Skeletal muscle satellite cell (primary cell): ENCODE results near the gene PTCD2.
A peak's percentile ranks its signal among the peaks of the same experiment; 100 is the strongest.

Experiments used
- H3K27me3 ChIP-seq: 2 replicates; pipeline ENCODE4 v1.7.0; 2013; ENCODE audit warnings: low read length; ENCODE audit not compliant: control insufficient read depth, insufficient read depth
- H3K36me3 ChIP-seq: 2 replicates; pipeline ENCODE4 v1.7.0; 2013; ENCODE audit warnings: mild to moderate bottlenecking, control low read depth, low read length; ENCODE audit not compliant: insufficient read depth
- H3K4me1 ChIP-seq: 2 replicates; pipeline ENCODE4 v1.7.0; 2013; ENCODE audit warnings: low read length; ENCODE audit not compliant: control insufficient read depth, insufficient read depth
- H3K4me2 ChIP-seq: 2 replicates; pipeline ENCODE4 v1.7.0; 2013; ENCODE audit warnings: mild to moderate bottlenecking, low read length
- H3K4me3 ChIP-seq: 2 replicates; pipeline ENCODE4 v1.7.0; 2013; ENCODE audit warnings: low read length
- H3K9ac ChIP-seq: 2 replicates; pipeline ENCODE4 v1.7.0; 2013; ENCODE audit warnings: mild to moderate bottlenecking, low read depth, low read length, moderate library complexity
- H3K9me3 ChIP-seq: replicated peaks from 2 replicates; pipeline ENCODE4 v1.7.0; 2013; ENCODE audit warnings: mild to moderate bottlenecking, control low read depth, low read length

Gene PTCD2

DNA sequence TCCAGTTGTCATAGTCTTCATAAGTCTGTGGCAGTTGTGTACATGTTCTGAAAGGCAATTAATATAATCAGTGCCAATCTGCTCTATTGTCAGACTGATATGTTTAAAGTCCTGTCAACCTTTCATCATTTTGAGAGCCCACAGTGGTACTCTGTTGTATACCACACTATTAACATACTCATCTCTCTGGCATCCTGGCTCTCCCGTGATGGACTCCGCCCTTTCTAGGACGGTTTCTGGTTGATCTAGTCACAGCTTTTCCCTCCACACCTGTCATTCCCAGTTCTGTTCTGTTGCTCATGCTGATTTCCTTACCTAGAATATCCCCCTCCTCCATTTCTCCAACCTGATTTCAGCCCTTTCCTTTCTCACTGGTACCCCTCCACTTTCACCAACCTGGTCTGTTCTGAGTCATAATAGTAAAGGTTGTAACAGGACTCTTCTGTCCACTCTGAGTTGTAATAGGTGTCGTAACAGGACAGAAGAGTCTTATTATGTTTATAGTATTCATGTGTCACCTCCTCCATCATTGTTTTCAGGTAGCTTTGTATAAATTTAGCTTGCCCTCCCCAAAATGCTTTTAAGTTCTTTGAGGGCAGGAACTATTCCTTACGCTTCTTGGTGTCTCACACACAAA, 4.1 kb downstream of the PTCD2 start:
- no peaks in the 10 kb centered on the region for H3K27me3 ChIP-seq
- peaks cover 37% of the 10 kb centered on the region for H3K36me3 ChIP-seq
- no peak overlapping the region for H3K4me2 ChIP-seq
- no peaks in the 10 kb centered on the region for H3K9me3 ChIP-seq
- no peak overlapping the region for H3K9ac ChIP-seq
- H3K4me3 ChIP-seq, result no peak overlapping the region
- peaks cover 28% of the 10 kb centered on the region for H3K4me1 ChIP-seq

DNA sequence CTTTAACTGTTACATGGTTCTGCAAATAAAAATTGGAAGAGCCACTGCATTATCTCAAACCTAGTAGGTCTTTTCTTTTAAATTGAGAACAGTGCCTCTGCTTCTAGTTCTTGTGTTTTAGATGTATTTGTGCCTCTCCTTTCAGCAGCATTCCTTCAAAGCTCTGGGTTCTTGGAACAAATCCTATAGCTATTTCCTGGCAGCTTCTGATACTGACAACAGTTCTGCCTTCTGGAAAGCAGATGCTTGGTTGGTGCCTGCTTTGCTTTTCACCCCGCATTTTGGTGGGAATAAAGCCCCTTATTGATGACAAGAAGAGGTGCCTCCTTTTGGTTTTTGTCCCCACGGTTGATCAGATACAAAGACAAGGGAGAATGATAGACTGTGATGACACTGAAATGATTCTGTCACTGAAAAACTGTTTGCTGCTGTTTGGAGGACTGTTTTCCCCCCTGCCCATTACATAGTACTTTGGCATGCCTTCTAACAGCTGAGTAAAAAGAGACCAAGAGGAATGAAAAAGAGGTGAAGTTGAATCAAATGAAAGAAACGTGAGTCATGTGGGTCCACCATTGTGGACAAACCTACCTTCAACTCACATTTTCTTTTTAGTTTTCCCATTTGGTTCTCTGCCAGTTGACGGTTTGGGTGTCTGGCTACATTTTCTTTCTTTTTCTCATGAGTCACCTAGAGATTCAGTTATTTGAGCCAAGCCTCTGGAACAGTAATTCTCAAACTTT, 5.6 kb downstream of the PTCD2 start:
- peaks cover 40% of the 10 kb centered on the region for H3K36me3 ChIP-seq
- no peaks in the 10 kb centered on the region for H3K27me3 ChIP-seq
- no peak overlapping the region for H3K4me3 ChIP-seq
- H3K9ac ChIP-seq, result no peak overlapping the region
- H3K4me2 ChIP-seq, result peak overlapping the region; percentile 19
- peaks cover 28% of the 10 kb centered on the region for H3K4me1 ChIP-seq
- H3K9me3 ChIP-seq, result no peaks in the 10 kb centered on the region

DNA sequence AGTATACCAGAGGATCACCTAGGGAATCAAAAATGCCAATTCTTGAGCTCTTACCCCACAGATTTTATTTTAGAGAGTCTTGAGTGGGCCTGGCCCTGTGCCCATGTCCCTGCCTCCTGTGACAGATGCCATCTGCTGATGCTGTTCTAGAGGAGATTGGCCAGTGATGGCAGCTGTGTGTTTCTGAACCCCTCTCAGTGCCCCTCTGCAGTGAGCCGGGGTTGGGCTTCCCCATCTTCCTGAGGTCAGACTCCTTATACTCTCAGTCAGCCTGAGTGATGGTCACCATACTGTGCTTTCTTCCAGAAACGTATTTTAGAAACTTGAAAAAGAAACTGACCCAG, 6.1 kb downstream of the PTCD2 start:
- peaks cover 24% of the 10 kb centered on the region for H3K4me1 ChIP-seq
- H3K9ac ChIP-seq, result no peak overlapping the region
- H3K4me2 ChIP-seq, result peak overlapping the region; percentile 19
- no peaks in the 10 kb centered on the region for H3K9me3 ChIP-seq
- H3K4me3 ChIP-seq, result no peak overlapping the region
- H3K27me3 ChIP-seq, result no peaks in the 10 kb centered on the region
- peaks cover 40% of the 10 kb centered on the region for H3K36me3 ChIP-seq

DNA sequence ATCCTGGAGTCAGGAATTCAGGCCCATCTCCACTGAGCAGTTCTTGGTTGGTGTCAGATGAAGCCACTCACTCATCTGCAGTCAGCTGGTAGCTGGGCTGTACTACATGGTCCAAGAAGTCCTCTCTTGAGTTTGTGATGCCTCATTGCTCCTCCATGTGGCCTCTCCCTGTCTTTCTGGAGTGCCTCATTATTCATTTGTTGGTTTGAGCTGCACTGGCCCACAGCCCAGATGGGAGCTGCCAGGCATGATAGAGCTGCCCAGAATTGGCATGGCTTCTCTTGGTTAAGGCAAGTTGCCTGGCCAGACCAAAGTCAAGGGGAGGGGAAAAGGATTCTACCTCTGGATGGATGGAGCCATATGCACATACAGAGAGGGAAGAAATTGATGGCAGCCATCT, 8.0 kb downstream of the PTCD2 start:
- no peaks in the 10 kb centered on the region for H3K9me3 ChIP-seq
- no peak overlapping the region for H3K9ac ChIP-seq
- H3K4me3 ChIP-seq, result no peak overlapping the region
- H3K36me3 ChIP-seq, result peaks cover 46% of the 10 kb centered on the region
- H3K4me2 ChIP-seq, result no peak overlapping the region
- H3K4me1 ChIP-seq, result peaks cover 23% of the 10 kb centered on the region
- no peaks in the 10 kb centered on the region for H3K27me3 ChIP-seq

DNA sequence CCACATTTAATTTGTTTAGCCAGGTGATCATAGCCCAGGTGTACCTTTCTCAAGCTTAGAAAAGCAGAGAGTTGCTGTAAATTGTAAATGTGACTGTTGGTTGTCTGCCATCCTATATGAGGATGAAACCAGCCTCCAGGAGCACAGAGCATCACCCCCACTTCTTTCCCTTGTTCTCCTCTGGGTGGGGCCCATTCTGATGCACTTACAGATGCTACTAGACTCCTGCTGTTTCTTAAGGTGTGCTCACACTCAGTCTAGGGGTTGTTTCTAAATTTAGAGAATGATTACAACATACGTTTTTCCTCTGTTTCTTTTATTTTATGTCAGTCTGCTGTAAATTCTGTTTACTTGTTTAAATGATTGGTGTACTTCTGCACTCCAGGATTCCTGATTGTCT, 10.5 kb downstream of the PTCD2 start:
- Histone ChIP-seq H3K4me3 (no peak overlapping the region), H3K4me2 (no peak overlapping the region), H3K4me1 (peaks cover 11% of the 10 kb centered on the region), H3K9ac (no peak overlapping the region), H3K36me3 (peaks cover 40% of the 10 kb centered on the region), H3K27me3 (no peaks in the 10 kb centered on the region), H3K9me3 (no peaks in the 10 kb centered on the region)

DNA sequence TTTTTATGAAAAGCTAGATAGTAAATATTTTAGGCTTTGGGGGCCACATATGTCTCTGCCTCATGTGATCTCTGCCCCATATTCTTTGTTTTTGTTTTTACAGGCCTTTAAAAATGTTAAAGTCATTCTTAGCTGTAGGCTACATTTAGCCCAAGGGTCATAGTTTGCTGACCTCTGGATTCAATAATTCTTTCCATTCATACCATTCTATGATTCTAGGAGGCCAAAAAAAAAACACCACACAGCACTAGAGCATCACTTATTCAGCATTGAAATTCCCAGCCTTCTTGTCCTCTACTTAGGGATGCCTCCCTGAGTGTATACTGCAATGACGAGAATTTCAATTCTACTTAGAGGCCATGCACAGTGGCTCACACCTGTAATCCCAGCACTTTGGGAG, 17.0 kb downstream of the PTCD2 start:
- Histone ChIP-seq H3K9me3 (no peaks in the 10 kb centered on the region), H3K9ac (no peak overlapping the region), H3K36me3 (peaks cover 47% of the 10 kb centered on the region), H3K4me1 (no peaks in the 10 kb centered on the region), H3K4me3 (no peak overlapping the region), H3K4me2 (no peak overlapping the region), H3K27me3 (no peaks in the 10 kb centered on the region)

DNA sequence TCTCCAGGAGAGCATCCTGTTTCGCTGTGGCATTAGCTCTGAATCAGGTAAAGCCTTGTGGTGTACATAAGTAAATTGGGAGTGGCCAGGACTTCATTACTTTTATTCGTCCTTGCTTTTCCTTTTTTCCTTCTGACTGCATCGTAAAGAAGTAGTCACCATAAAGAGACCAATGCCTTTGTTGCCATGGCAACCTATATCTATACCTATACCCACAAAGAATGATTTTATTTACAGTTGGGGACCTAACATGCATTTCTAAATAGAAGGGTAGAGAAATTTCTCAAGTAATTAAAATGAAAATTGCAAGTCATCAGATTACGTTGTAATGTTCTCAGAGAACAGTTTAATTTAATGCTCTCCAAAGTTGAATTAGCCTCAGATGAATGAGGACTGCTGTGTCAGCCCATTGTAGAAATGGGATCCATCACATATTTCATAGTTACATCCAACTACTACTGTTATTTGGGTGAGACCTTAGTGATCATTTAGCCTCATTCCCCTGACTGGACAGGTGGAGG, 18.6 kb downstream of the PTCD2 start:
- no peak overlapping the region for H3K4me2 ChIP-seq
- H3K36me3 ChIP-seq, result peaks cover 48% of the 10 kb centered on the region
- no peak overlapping the region for H3K9ac ChIP-seq
- H3K27me3 ChIP-seq, result no peaks in the 10 kb centered on the region
- H3K4me3 ChIP-seq, result no peak overlapping the region
- no peaks in the 10 kb centered on the region for H3K4me1 ChIP-seq
- H3K9me3 ChIP-seq, result no peaks in the 10 kb centered on the region

DNA sequence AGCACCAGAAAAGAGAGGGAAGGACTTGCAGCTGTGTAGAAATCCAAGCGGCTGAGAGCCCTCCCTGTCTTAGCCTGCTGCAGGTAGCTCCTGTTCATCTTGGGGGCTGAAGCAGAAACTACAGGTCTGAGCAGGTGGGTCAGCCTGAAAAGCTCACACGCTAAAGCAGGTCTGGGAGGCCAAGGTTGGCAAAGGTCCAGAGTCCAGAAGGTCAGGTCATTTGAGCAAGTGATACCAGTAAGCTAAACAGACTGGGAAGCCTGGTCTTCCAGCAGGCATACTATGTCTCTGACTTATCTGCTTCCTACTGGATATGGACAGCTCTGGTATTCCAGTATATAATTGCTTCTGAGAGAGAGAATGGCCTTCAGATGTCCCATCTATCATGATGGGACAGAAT, 26.2 kb downstream of the PTCD2 start:
- Histone ChIP-seq H3K36me3 (peaks cover 20% of the 10 kb centered on the region), H3K4me3 (no peak overlapping the region), H3K27me3 (no peaks in the 10 kb centered on the region), H3K4me1 (peaks cover 15% of the 10 kb centered on the region), H3K4me2 (no peak overlapping the region), H3K9me3 (no peaks in the 10 kb centered on the region), H3K9ac (no peak overlapping the region)

DNA sequence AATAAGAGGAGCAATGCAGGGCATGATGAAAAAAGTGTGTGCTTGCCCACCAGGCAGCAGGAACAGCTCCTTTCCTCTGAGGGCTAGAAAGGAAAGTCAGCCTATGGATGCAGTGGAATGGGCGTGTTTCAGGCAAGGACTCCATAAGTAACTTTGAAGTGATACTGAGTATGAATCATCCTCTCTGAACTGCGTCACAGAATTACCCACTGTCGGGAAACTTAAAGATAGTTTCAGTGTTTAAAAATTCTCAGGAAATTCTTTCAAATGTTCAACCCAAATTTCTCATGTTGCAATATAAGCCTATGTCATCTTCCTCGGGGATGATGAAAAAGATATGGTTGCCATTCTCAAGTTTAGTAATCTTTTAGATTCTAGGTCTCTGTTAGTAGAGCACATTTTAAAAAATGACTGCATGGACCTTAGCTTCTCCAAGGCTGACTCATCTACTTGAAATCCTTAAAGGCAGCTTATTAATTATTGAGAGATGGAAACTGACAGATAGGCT, 27.7 kb downstream of the PTCD2 start:
- Histone ChIP-seq H3K4me3 (no peak overlapping the region), H3K36me3 (peaks cover 13% of the 10 kb centered on the region), H3K4me2 (peak overlapping the region; percentile 33), H3K9me3 (no peaks in the 10 kb centered on the region), H3K27me3 (no peaks in the 10 kb centered on the region), H3K4me1 (peaks cover 17% of the 10 kb centered on the region), H3K9ac (peak overlapping the region; percentile 24)

DNA sequence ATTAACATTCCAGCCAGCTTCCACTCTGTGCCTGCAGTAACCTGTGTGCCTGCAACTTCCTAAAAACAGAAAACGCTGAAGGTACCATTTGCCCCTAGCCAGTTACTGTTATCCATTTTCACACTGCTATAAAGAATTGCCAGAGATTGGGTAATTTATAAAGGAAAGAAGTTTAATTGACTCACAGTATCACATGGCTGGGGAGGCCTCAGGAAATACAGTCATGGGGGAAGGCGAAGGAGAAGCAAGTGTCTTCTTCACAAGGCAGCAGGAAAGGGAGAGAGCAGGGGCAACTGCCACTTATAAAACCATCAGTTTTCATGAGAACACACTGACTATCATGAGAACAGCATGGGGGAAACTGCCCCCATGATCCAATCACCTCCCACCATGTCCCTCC, 31.2 kb downstream of the PTCD2 start:
- Histone ChIP-seq H3K36me3 (no peaks in the 10 kb centered on the region), H3K4me2 (no peak overlapping the region), H3K9ac (no peak overlapping the region), H3K4me3 (no peak overlapping the region), H3K27me3 (no peaks in the 10 kb centered on the region), H3K9me3 (no peaks in the 10 kb centered on the region), H3K4me1 (peaks cover 29% of the 10 kb centered on the region)

DNA sequence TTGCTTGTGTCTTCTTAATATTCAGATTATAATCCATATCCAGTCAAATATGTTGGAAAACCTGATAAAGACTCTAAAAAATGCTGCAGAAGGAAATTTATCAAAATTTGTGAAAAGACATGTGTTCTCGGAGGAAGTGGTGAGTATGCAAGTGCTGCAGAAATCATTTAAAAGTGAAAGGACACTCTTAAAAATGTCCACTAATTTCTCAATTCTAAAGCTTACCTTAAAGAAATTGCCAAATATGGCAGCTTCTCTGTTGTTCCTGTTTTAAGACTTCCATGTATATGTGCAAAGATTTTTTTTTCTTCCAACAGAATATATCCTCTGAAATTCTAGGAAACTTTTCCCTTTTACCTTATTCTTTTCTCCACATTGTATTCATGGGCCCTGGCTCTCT, 32.4 kb downstream of the PTCD2 start:
- Histone ChIP-seq H3K9me3 (no peaks in the 10 kb centered on the region), H3K4me2 (no peak overlapping the region), H3K4me3 (no peak overlapping the region), H3K4me1 (peaks cover 24% of the 10 kb centered on the region), H3K27me3 (no peaks in the 10 kb centered on the region), H3K36me3 (no peaks in the 10 kb centered on the region), H3K9ac (no peak overlapping the region)

DNA sequence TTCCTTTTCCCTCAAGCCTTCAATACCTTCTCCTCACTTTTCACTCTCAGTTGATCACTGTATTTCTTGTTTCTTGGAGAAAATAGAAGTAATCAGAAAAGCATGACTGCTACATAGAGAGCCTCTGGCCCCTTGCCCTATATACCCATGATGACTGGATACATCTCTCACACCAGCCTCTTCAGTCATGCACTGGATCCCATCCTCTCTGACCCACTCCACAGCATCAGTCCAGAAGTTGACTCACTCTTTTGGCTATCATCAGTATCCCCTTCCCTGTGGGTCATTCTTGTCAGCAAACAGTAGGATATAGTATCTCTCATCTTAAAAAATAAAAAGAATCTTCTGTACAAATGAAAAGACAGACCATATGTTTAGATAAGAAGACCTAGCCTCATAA, 32.9 kb downstream of the PTCD2 start:
- H3K4me2 ChIP-seq, result peak overlapping the region; percentile 22
- no peaks in the 10 kb centered on the region for H3K27me3 ChIP-seq
- no peak overlapping the region for H3K4me3 ChIP-seq
- peaks cover 22% of the 10 kb centered on the region for H3K4me1 ChIP-seq
- H3K9me3 ChIP-seq, result no peaks in the 10 kb centered on the region
- no peak overlapping the region for H3K9ac ChIP-seq
- H3K36me3 ChIP-seq, result no peaks in the 10 kb centered on the region
